Activated T-cell treated with anti-CD3 and anti-CD28 coated beads, Interleukin-2, amount 50 U/mL, for 72 hours (primary cell): Measurements from ENCODE around the gene TAS2R7. TPM values are rescaled to one million over a fixed set of nuclear protein-coding genes. Genes with fewer than 3 reads are reported as not detected.
"Not testable (repeated sequence)": the region's sequence is repeated elsewhere in the genome, so short reads cannot be mapped to it uniquely, and the experiment has no call there.

Experiments used
- ATAC-seq, 2 donors: fragments of 150-1000 bp; cut with Tn5 transposase; replicated peaks in 1 of 2; 2 replicates each; pipeline ENCODE4 v1.10.0; 2021; ENCODE audit warnings: moderate library complexity in 2 of 2, mild to moderate bottlenecking in 1 of 2
- DNase-seq, 2 donors: peaks; one replicate each; pipeline ENCODE4 v3.0.0; 2021 to 2022; ENCODE audit warnings: mixed read lengths in 1 of 2
- H3K27ac Mint-ChIP-seq: one replicate; pipeline ENCODE4 v1.8.0; 2022; ENCODE audit warnings: mild to moderate bottlenecking, moderate library complexity, mixed read lengths
- H3K27me3 Mint-ChIP-seq: one replicate; pipeline ENCODE4 v1.8.0; 2022; ENCODE audit warnings: low read depth, mixed read lengths
- H3K36me3 Mint-ChIP-seq, 2 donors: one replicate each; pipeline ENCODE4 v1.8.0; 2022; ENCODE audit warnings: mixed read lengths in 2 of 2, mild to moderate bottlenecking in 1 of 2; ENCODE audit not compliant: insufficient read depth in 2 of 2
- H3K4me1 Mint-ChIP-seq: one replicate; pipeline ENCODE4 v1.8.0; 2022; ENCODE audit warnings: low read depth, mixed read lengths
- H3K4me3 Mint-ChIP-seq, 2 donors: one replicate each; pipeline ENCODE4 v1.8.0; 2022; ENCODE audit warnings: mild to moderate bottlenecking in 2 of 2, mixed read lengths in 2 of 2, moderate library complexity in 2 of 2
- H3K9me3 Mint-ChIP-seq, 2 donors: one replicate each; pipeline ENCODE4 v1.8.0; 2022; ENCODE audit warnings: mixed read lengths in 2 of 2
- total RNA-seq, 2 donors: library from RNA; stranded (reverse); gene quantifications; one replicate each; pipeline ENCODE4 v1.2.3, GENCODE V29; 2022

TAS2R7 gene
- total RNA-seq, 2 donors from 2014 or later: not detected

DNA sequence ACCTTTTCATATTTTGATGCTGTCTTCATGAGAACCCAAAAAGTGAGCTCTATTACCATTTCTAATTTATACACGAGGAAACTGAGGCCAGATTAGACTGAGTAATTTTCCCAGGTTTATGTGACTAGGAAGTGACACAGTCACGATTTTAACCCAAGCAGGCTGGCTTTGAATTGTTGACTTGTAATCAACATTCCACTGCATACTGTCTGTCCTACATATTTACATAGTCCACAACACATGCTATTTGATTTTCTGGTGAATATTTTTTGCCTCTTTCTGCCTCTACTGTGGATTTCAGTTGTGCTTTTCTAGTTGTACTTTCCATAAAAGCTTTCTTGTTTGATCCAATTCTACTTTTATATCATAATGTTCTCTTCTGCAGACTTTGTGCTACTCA is 8.2 kb downstream of the TAS2R7 start:
- Mint-ChIP-seq H3K4me3 (no peak overlapping the region), H3K4me1 (no peaks in the 10 kb centered on the region), H3K36me3 (no peaks in the 10 kb centered on the region), H3K27me3 (peaks cover 16% of the 10 kb centered on the region), H3K9me3 (no peaks in the 10 kb centered on the region), H3K27ac (no peak overlapping the region)
- ATAC-seq: no peak
- no peak for DNase-seq

DNA sequence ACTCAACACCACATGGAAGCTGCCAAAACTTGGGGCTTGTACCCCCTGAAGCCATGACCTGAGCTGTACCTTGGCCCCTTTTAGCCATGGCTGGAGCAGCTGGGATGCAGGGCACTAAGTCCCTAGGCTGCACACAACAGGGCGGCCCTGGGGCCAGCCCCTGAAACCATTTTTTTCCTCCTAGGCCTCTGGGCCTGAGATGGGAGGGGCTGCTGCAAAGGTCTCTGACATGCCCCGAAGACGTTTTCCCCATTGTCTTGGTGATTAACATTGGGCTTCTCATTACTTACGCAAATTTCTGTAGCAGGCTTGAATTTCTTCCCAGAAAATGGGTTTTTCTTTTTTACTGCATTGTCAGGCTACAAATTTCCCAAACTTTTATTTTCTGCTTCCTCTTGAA is 10.7 kb downstream of the TAS2R7 start:
- not testable (repeated sequence) for DNase-seq, ATAC-seq, H3K4me3 Mint-ChIP-seq, H3K4me1 Mint-ChIP-seq, H3K36me3 Mint-ChIP-seq, H3K9me3 Mint-ChIP-seq, H3K27ac Mint-ChIP-seq, H3K27me3 Mint-ChIP-seq

DNA sequence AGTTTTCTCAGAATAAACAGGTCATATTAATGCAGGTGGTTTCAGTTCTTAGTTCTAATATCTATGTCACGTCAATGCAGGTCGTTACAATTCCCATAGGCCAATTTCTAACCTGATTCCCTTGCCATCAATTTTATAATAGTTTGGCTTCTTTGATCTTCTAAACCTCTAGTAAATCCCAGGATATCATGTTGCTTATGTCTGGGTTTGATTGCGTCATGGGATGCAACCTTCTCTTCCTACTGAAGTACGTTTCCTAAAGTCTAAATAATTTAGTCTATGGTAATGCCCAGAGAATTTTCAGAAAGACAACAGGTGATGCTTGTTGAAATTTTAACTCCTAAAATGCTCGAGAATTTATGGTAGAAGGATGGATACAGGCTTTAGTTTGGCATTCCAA is 19.2 kb downstream of the TAS2R7 start:
- DNase-seq: no peak
- no peaks in the 10 kb centered on the region for H3K9me3 Mint-ChIP-seq
- no peaks in the 10 kb centered on the region for H3K36me3 Mint-ChIP-seq
- H3K27me3 Mint-ChIP-seq: peaks cover 8% of the 10 kb centered on the region
- no peak overlapping the region for H3K27ac Mint-ChIP-seq
- ATAC-seq: no peak
- H3K4me1 Mint-ChIP-seq: no peaks in the 10 kb centered on the region
- no peak overlapping the region for H3K4me3 Mint-ChIP-seq

- no peaks in the 10 kb centered on the region for H3K9me3 Mint-ChIP-seq
These were observed 23.3 kb downstream of the TAS2R7 start for GRCh38 chr12:10779103-10779502.

DNA sequence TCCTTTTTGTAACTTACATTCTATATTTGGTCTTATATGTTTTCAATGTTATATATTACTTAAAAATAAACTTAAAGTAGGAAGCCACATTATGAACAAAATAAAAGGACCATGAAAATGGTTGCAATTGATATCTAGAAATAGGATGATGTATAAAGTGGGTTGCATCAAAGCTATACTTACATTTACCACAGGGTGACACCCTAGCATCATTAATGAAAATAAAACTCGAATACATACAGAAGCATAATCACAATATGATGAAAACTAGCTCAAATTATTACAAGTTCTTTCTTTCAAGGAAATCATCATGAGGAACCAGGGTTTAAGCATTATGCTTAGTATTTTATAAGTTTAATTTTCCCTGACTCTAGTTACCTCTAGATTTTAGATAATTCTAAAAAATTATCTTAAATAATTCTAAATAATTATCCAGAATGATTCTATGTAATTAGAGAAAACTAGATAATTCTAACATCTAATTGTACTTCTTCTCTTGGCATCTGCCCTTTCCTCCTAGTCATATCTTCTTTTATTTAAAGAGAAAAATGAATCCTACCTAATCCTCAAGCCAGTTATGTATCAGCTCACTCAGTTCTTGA is 31.2 kb downstream of the TAS2R7 start:
- DNase-seq (no peak), ATAC-seq (peak in 1 of 2 donors; percentile 53)
- no peaks in the 10 kb centered on the region for H3K9me3 Mint-ChIP-seq

More at GRCh38 chr12:10779103-10779502, 23.3 kb downstream of the TAS2R7 start:
- Mint-ChIP-seq H3K27me3 (peaks cover 13% of the 10 kb centered on the region), H3K27ac (no peak overlapping the region), H3K36me3 (no peaks in the 10 kb centered on the region), H3K4me3 (no peak overlapping the region), H3K4me1 (no peaks in the 10 kb centered on the region)
- ATAC-seq: no peak
- DNase-seq: no peak

DNA sequence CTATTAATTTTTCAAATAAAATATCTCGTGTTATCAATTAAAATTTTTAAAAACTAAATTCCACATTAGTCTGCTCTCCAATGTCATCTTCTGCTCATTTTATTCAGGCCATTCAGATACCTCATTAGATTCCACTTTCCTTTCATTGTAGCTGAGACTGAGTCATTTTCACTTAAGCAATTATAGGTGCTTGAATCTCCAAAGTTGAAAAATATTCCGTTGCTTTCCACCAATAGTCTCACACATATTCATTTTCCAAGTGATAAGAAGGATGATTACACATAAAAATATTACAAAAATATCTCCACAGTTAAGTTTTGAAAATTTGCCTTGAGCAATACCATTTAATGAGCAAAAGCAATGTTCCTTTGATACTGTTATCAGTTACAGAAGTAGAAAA is 42.8 kb downstream of the TAS2R7 start:
- ATAC-seq (no peak), DNase-seq (no peak)
- Mint-ChIP-seq H3K9me3 (peaks cover 7 to 10% of the 10 kb centered on the region in 2 donors), H3K27me3 (peaks cover 64% of the 10 kb centered on the region), H3K4me3 (no peak overlapping the region), H3K36me3 (peaks cover 8 to 11% of the 10 kb centered on the region in 2 donors), H3K4me1 (no peaks in the 10 kb centered on the region), H3K27ac (no peak overlapping the region)

More for the DNA sequence above, 31.2 kb downstream of the TAS2R7 start:
- Mint-ChIP-seq H3K4me3 (no peak overlapping the region), H3K27ac (no peak overlapping the region), H3K27me3 (peaks cover 64% of the 10 kb centered on the region), H3K4me1 (no peaks in the 10 kb centered on the region), H3K36me3 (no peaks in the 10 kb centered on the region)

DNA sequence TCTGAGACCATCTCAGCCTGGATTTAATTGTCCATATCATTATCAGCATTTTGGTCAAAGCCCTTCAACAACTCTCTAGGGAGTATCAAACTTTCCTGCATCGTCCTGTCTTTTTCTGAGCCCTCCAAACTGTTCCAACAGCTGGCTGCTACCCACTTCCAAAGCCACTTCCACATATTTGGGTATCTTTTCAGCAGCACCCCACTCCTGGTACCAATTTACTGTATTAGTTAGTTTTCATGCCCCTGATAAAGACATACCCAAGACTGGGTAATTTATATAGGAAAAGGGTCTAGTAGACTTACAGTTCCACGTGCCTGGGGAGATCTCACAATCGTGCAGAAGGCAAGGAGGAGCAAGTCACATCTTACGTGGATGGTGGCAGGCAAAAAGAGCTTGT is 46.2 kb downstream of the TAS2R7 start:
- H3K4me1 Mint-ChIP-seq: no peaks in the 10 kb centered on the region
- peaks cover 8 to 11% of the 10 kb centered on the region in 2 donors for H3K36me3 Mint-ChIP-seq
- H3K4me3 Mint-ChIP-seq: no peak overlapping the region
- H3K27me3 Mint-ChIP-seq: peaks cover 68% of the 10 kb centered on the region
- DNase-seq (no peak), ATAC-seq (no peak)
- H3K9me3 Mint-ChIP-seq: peaks cover 7 to 10% of the 10 kb centered on the region in 2 donors
- no peak overlapping the region for H3K27ac Mint-ChIP-seq

GRCh38 chr12:10753059-10753458 is 49.4 kb downstream of the TAS2R7 start:
- H3K9me3 Mint-ChIP-seq: peaks cover 7 to 10% of the 10 kb centered on the region in 2 donors
- DNase-seq (no peak), ATAC-seq (no peak)
- no peak overlapping the region for H3K4me3 Mint-ChIP-seq
- H3K4me1 Mint-ChIP-seq: peaks cover 12% of the 10 kb centered on the region
- no peak overlapping the region for H3K27ac Mint-ChIP-seq
- peaks cover 47% of the 10 kb centered on the region for H3K27me3 Mint-ChIP-seq
- H3K36me3 Mint-ChIP-seq: peaks cover 8 to 11% of the 10 kb centered on the region in 2 donors

Other genes starting within 250 kb of the TAS2R7 start
- gene MAGOHB, start 189.0 kb downstream of the TAS2R7 start, total RNA-seq: 10 to 100 TPM; 42.7 to 52.5 TPM
- 1 to 10 TPM; 1.6 to 1.8 TPM for gene STYK1, start 128.6 kb downstream of the TAS2R7 start, total RNA-seq
- 100 to 1,000 TPM; 108 to 132 TPM for gene YBX3, start 79.3 kb downstream of the TAS2R7 start, total RNA-seq
- gene TAS2R8, start 4.7 kb upstream of the TAS2R7 start, total RNA-seq: not detected
- not detected for gene TAS2R9, start 7.5 kb upstream of the TAS2R7 start, total RNA-seq
- gene TAS2R10, start 23.7 kb upstream of the TAS2R7 start, total RNA-seq: under 1 TPM; 0.31 to 0.63 TPM
- gene PRR4, start 46.8 kb upstream of the TAS2R7 start, total RNA-seq: 1 to 10 TPM; 2.1 to 3.0 TPM
- gene PRH1, start 81.6 kb upstream of the TAS2R7 start, total RNA-seq: 10 to 100 TPM; 13.0 to 17.6 TPM
- under 1 TPM; 0.53 TPM for gene TAS2R13, start 106.9 kb upstream of the TAS2R7 start, total RNA-seq
- not detected for gene PRH2, start 126.6 kb upstream of the TAS2R7 start, total RNA-seq
- 1 to 10 TPM; 1.2 to 1.9 TPM for gene TAS2R14, start 136.6 kb upstream of the TAS2R7 start, total RNA-seq
- 1 to 10 TPM in 1 of 2 donors, under 1 TPM in 1; 0.90 to 1.2 TPM for gene TAS2R50, start 184.3 kb upstream of the TAS2R7 start, total RNA-seq
- gene TAS2R20, start 195.7 kb upstream of the TAS2R7 start, total RNA-seq: 1 to 10 TPM; 1.3 to 2.1 TPM
- 1 to 10 TPM; 2.1 to 3.5 TPM for gene TAS2R19, start 220.0 kb upstream of the TAS2R7 start, total RNA-seq
- 1 to 10 TPM; 1.9 to 2.9 TPM for gene TAS2R31, start 228.8 kb upstream of the TAS2R7 start, total RNA-seq